GM10266 (cell line): Measurements from ENCODE around the gene RING1.

ENCODE experiments used
- DNase-seq: peaks from one replicate; pipeline ENCODE4 v3.0.0; 2012; ENCODE audit errors: extremely low spot score
- CTCF ChIP-seq: IDR thresholded peaks from 2 replicates; pipeline ENCODE4 v1.5.1; 2012; ENCODE audit warnings: mild to moderate bottlenecking, low read depth; ENCODE audit not compliant: control insufficient read depth, insufficient read depth; ENCODE audit errors: missing control alignments

The RING1 gene

GRCh38 chr6:33183071-33183683, 25.1 kb upstream of the RING1 start:
- DNase-seq: no peak
- TF ChIP-seq CTCF: no peak

GRCh38 chr6:33185190-33185589, 23.1 kb upstream of the RING1 start:
- DNase-seq: no peak
- no peak for TF ChIP-seq CTCF

GRCh38 chr6:33185654-33186187, 22.6 kb upstream of the RING1 start:
- DNase-seq: no peak
- no peak for TF ChIP-seq CTCF

- TF ChIP-seq CTCF: no peak
- DNase-seq: no peak
Observed at GRCh38 chr6:33187809-33188208, 20.5 kb upstream of the RING1 start.

GRCh38 chr6:33189164-33189563, 19.1 kb upstream of the RING1 start:
- no peak for TF ChIP-seq CTCF
- no peak for DNase-seq

GRCh38 chr6:33189625-33190448, 18.5 kb upstream of the RING1 start:
- TF ChIP-seq CTCF: no peak
- DNase-seq: no peak

GRCh38 chr6:33190504-33191107, 17.7 kb upstream of the RING1 start:
- no peak for TF ChIP-seq CTCF
- no peak for DNase-seq
